Measurements from ENCODE around the gene ACSL1. TPM values are rescaled to one million over a fixed set of nuclear protein-coding genes. Genes with fewer than 3 reads are reported as not detected.
A peak's percentile ranks its signal among the peaks of the same experiment; 100 is the strongest.

The ACSL1 gene
- total and polyA plus RNA-seq, 9 of the 15 experiments (the other 6 are each of a cell fraction or from before 2014, with no cell fraction given): 6.7 to 24.1 (median 15.0) TPM

- peak; percentile 50; the same call in 1 of the 2 replicates for TF ChIP-seq TOE1 (IDR thresholded peaks at IDR 0.05; ENCODE audit: borderline replicate concordance)
- no peak for TF ChIP-seq TOE1 (CRISPR knock-in tag; IDR thresholded peaks at IDR 0.05; ENCODE audit: borderline replicate concordance, low read depth)
- TF ChIP-seq ZNF318 (IDR thresholded peaks at IDR 0.05; ENCODE audit: borderline replicate concordance in 1 of 2, low read depth in 1 of 2): peak in 1 of 2 experiments; percentile 77; a peak in 1 of 4 replicates
- TF ChIP-seq CLOCK (CRISPR knock-in tag; IDR thresholded peaks at IDR 0.05; ENCODE audit: borderline replicate concordance): no peak
- 0 out of 2 replicates have a peak, but pooled peaks have one; percentile 36 for TF ChIP-seq CBX1 (IDR thresholded peaks at IDR 0.05; ENCODE audit: low read depth)
- TF ChIP-seq NR4A1 (CRISPR knock-in tag; IDR thresholded peaks at IDR 0.05): no peak
- TF ChIP-seq NR4A1 (tag; IDR thresholded peaks at IDR 0.05): no peak
- TF ChIP-seq FOS (IDR thresholded peaks at IDR 0.05; ENCODE audit: extremely low read depth, insufficient read length): no peak
- TF ChIP-seq ILK (tag; IDR thresholded peaks at IDR 0.05; ENCODE audit: borderline replicate concordance, low read depth): no peak
- TF ChIP-seq ZNF695 (CRISPR knock-in tag; IDR thresholded peaks at IDR 0.05): no peak
- TF ChIP-seq KHSRP (IDR thresholded peaks at IDR 0.05): no peak
- no peak for TF ChIP-seq SREBF1 (IDR thresholded peaks at IDR 0.05; ENCODE audit: borderline replicate concordance, low read depth, low read length)
- no peak for TF ChIP-seq BDP1 (IDR thresholded peaks at IDR 0.05; ENCODE audit: insufficient read depth, insufficient read length)
- no peak for TF ChIP-seq NFATC3 (IDR thresholded peaks at IDR 0.05)
- no peak for TF ChIP-seq RBM22 (IDR thresholded peaks at IDR 0.05; ENCODE audit: low read depth, low read length, poor library complexity, severe bottlenecking)
- TF ChIP-seq ZNF551 (CRISPR knock-in tag; IDR thresholded peaks at IDR 0.05): no peak
- TF ChIP-seq ZNF354B (CRISPR knock-in tag; IDR thresholded peaks at IDR 0.05): no peak
Observed at GRCh38 chr4:184815046-184815877, 10.5 kb downstream of the ACSL1 start (continued).

Data from K562 (cell line).